Activated CD8-positive, alpha-beta T cell treated with anti-CD3 and anti-CD28 coated beads for 36 hours (primary cell): ENCODE measurements around the gene TRAF2. TPM values are rescaled to one million over a fixed set of nuclear protein-coding genes. Genes with fewer than 3 reads are reported as not detected.

Experiments
- ATAC-seq: fragments of 200-7000 bp; cut with Tn5 transposase; one replicate; pipeline ENCODE4 v1.10.0; 2021; ENCODE audit warnings: mild to moderate bottlenecking, moderate library complexity
- CTCF ChIA-PET: fragments of 350-600 bp; sonication (Branson Sonifier 250); formaldehyde crosslinking; loops from one replicate; lab custom pipeline; 2021; ENCODE audit warnings: antibody characterized with exemption; lab: Charles Lee
- POLR2A ChIA-PET: fragments of 350-600 bp; sonication (Branson Sonifier 250); formaldehyde crosslinking; loops from one replicate; lab custom pipeline; 2021; ENCODE audit warnings: antibody characterized with exemption; lab: Charles Lee
- DNase-seq: peaks from one replicate; pipeline ENCODE4 v3.0.0-alpha.2; 2020
- H3K27ac Mint-ChIP-seq: one replicate; pipeline ENCODE4 v1.8.0; 2021; ENCODE audit warnings: mild to moderate bottlenecking, mixed read lengths
- H3K27me3 Mint-ChIP-seq: one replicate; pipeline ENCODE4 v1.8.0; 2021; ENCODE audit warnings: mixed read lengths
- H3K36me3 Mint-ChIP-seq: one replicate; pipeline ENCODE4 v1.8.0; 2021; ENCODE audit warnings: low read depth, mixed read lengths
- H3K4me1 Mint-ChIP-seq: one replicate; pipeline ENCODE4 v1.8.0; 2021; ENCODE audit warnings: low read depth, mixed read lengths
- H3K4me3 Mint-ChIP-seq: one replicate; pipeline ENCODE4 v1.8.0; 2021; ENCODE audit warnings: mild to moderate bottlenecking, moderate library complexity, mixed read lengths
- H3K9me3 Mint-ChIP-seq: one replicate; pipeline ENCODE4 v1.8.0; 2021; ENCODE audit warnings: mixed read lengths
- CTCF ChIP-seq: fragments of 200-600 bp; IDR thresholded peaks from one replicate; pipeline ENCODE4 v1.8.0; 2022; ENCODE audit warnings: antibody characterized with exemption, mild to moderate bottlenecking
- intact Hi-C: fragments of 100-400 bp; cut with micrococcal nuclease; formaldehyde crosslinking; loops from one replicate; pipeline ENCODE4 v1.10.0; 2022
- total RNA-seq, 2 experiments: library from RNA; stranded (reverse); gene quantifications; one replicate each; pipeline ENCODE4 v1.2.3, GENCODE V29; 2021

The TRAF2 gene
- total RNA-seq, 2 experiments from 2014 or later, result 34.8 to 40.5 TPM

- peaks cover 48% of the 10 kb centered on the region for H3K4me1 Mint-ChIP-seq
- H3K27me3 Mint-ChIP-seq, result no peaks in the 10 kb centered on the region
- peak overlapping the region; percentile 84 for H3K27ac Mint-ChIP-seq
- ChIA-PET POLR2A (interaction anchor here (0.5 to 6.6 kb wide), 11 partner anchors 10 to 147 kb away, joined by 3 to 49 read pairs (median 3); partner anchors contain the start of genes EDF1, PAXX and RABL6), CTCF (interaction anchor here (0.6 to 1.3 kb wide), 4 partner anchors 8 to 142 kb away, joined by 3 to 6 read pairs (median 3); partner anchors contain the start of genes AJM1, C8G and FBXW5)
- intact Hi-C loops, result no loop called here
- ATAC-seq (no peak), DNase-seq (peak; percentile 50)
- no peaks in the 10 kb centered on the region for H3K9me3 Mint-ChIP-seq
- TF ChIP-seq CTCF, result no peak
- H3K36me3 Mint-ChIP-seq, result peaks cover 28% of the 10 kb centered on the region
- peak overlapping the region; percentile 89 for H3K4me3 Mint-ChIP-seq
These were observed 588 bp downstream of the TRAF2 start for GRCh38 chr9:136886610-136887597.

- intact Hi-C loops, result no loop called here
These were observed 2.1 kb downstream of the TRAF2 start for GRCh38 chr9:136888454-136888853.

GRCh38 chr9:136889858-136890257 lies 3.5 kb downstream of the TRAF2 start:
- Mint-ChIP-seq H3K4me3 (no peak overlapping the region), H3K27me3 (no peaks in the 10 kb centered on the region), H3K9me3 (no peaks in the 10 kb centered on the region), H3K27ac (no peak overlapping the region), H3K36me3 (peaks cover 35% of the 10 kb centered on the region), H3K4me1 (peaks cover 44% of the 10 kb centered on the region)
- DNase-seq, result no peak
- POLR2A ChIA-PET, result interaction anchor here (6.6 kb wide), 1 partner anchor 11 kb away, joined by 49 read pairs; no protein-coding TSS in a partner anchor
- TF ChIP-seq CTCF, result no peak
- CTCF ChIA-PET, result no interaction called here
- no peak for ATAC-seq
- intact Hi-C loops, result no loop called here

More at GRCh38 chr9:136888454-136888853, 2.1 kb downstream of the TRAF2 start:
- ChIA-PET CTCF (interaction anchor here (0.6 to 0.8 kb wide), 2 partner anchors 46 to 86 kb away, joined by 3 read pairs; partner anchors contain the start of gene AJM1), POLR2A (interaction anchor here (1.2 to 6.6 kb wide), 4 partner anchors 8 to 44 kb away, joined by 3 to 49 read pairs (median 6); no protein-coding TSS in a partner anchor)
- Mint-ChIP-seq H3K36me3 (peaks cover 29% of the 10 kb centered on the region), H3K9me3 (no peaks in the 10 kb centered on the region), H3K27me3 (no peaks in the 10 kb centered on the region), H3K4me1 (peaks cover 42% of the 10 kb centered on the region), H3K4me3 (peak overlapping the region; percentile 89), H3K27ac (peak overlapping the region; percentile 20)
- ATAC-seq (no peak), DNase-seq (no peak)
- no peak for TF ChIP-seq CTCF

- H3K36me3 Mint-ChIP-seq, result peaks cover 34% of the 10 kb centered on the region
- H3K9me3 Mint-ChIP-seq, result no peaks in the 10 kb centered on the region
- no peak overlapping the region for H3K4me3 Mint-ChIP-seq
- H3K27me3 Mint-ChIP-seq, result no peaks in the 10 kb centered on the region
- peaks cover 40% of the 10 kb centered on the region for H3K4me1 Mint-ChIP-seq
- no peak for DNase-seq
- intact Hi-C loops, result no loop called here
- no peak for ATAC-seq
- POLR2A ChIA-PET, result interaction anchor here (6.6 kb wide), 1 partner anchor 10 kb away, joined by 49 read pairs; no protein-coding TSS in a partner anchor
- no peak for TF ChIP-seq CTCF
- CTCF ChIA-PET, result no interaction called here
- no peak overlapping the region for H3K27ac Mint-ChIP-seq
These were observed 4.3 kb downstream of the TRAF2 start for GRCh38 chr9:136890661-136891060.
